Panc1 (cell line): Measurements from ENCODE around the gene TBC1D9B.

Source experiments
- POLR2AphosphoS5 ChIP-seq: IDR thresholded peaks from 2 replicates; pipeline ENCODE4 v1.6.1; 2012; ENCODE audit warnings: mild to moderate bottlenecking, low read depth, low read length, moderate library complexity
- TF ChIP-seq, protein P1 (sequence below): fragments of 450-650 bp; IDR thresholded peaks from 2 replicates; pipeline ENCODE4 v1.5.1; 2017; ENCODE audit warnings: mild to moderate bottlenecking

DNA sequence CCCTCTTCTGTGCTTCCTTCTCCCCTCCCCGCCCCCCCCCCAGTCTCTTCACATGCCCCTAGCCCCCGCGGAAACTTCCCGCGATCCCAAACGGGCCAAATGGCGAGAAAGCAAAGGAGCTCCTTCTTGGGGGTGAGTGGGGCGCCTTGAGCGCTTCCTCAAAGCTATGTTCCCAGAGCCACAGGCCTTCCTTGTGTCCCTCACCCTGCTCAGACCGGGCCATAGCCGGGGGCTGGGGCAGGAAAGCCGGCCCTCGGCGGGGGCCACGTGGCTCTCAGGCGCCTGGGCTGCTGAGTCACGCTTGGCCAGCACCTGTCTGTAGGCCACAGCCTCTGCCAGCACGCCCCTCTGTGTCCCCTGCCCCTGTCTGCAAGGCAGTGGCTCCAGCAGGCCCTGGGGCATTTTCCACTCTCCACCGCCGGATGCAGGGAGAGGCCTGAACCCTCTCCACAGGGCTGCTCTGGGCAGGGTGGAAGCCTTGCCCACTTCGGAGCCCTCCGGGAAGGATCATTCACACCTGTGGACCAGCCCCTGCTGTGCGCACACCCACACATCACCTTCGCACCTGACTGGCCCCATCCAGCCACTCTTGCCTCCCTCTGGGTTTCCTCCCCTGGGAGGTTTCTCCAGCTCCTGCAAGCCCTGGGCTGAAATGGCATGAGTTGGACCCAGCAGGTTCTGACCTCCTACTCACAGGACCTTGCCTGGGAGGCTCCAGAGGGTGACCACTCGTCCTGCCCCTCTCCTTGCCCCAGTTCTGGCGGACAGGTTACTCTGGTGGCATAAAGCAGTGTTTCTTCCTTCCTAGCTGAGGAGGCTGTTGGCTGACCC, 88.2 kb downstream of the TBC1D9B start:
- TF ChIP-seq, protein P1, sequence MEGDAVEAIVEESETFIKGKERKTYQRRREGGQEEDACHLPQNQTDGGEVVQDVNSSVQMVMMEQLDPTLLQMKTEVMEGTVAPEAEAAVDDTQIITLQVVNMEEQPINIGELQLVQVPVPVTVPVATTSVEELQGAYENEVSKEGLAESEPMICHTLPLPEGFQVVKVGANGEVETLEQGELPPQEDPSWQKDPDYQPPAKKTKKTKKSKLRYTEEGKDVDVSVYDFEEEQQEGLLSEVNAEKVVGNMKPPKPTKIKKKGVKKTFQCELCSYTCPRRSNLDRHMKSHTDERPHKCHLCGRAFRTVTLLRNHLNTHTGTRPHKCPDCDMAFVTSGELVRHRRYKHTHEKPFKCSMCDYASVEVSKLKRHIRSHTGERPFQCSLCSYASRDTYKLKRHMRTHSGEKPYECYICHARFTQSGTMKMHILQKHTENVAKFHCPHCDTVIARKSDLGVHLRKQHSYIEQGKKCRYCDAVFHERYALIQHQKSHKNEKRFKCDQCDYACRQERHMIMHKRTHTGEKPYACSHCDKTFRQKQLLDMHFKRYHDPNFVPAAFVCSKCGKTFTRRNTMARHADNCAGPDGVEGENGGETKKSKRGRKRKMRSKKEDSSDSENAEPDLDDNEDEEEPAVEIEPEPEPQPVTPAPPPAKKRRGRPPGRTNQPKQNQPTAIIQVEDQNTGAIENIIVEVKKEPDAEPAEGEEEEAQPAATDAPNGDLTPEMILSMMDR: no peak
- no peak for TF ChIP-seq POLR2AphosphoS5
